ENCODE results near the gene P3H2. TPM values are rescaled to one million over a fixed set of nuclear protein-coding genes. Genes with fewer than 3 reads are reported as not detected.

The P3H2 gene
- total RNA-seq, 1 donor, result 0.84 TPM

GRCh38 chr3:190012314-190012782 lies 108.3 kb downstream of the P3H2 start:
- Histone ChIP-seq H3K27me3 (ENCODE audit: insufficient read depth, low read length) (no peaks in the 10 kb centered on the region), H3K4me1 (ENCODE audit: insufficient read depth, low read length) (no peaks in the 10 kb centered on the region), H3K4me3 (ENCODE audit: low read length) (no peak overlapping the region), H3K9me3 (ENCODE audit: low read depth, low read length) (no peaks in the 10 kb centered on the region)

- H3K4me1 ChIP-seq (ENCODE audit: insufficient read depth, low read length), result no peaks in the 10 kb centered on the region
- H3K4me3 ChIP-seq (ENCODE audit: low read length), result no peak overlapping the region
- no peaks in the 10 kb centered on the region for H3K9me3 ChIP-seq (ENCODE audit: low read depth, low read length)
- H3K27me3 ChIP-seq (ENCODE audit: insufficient read depth, low read length), result no peaks in the 10 kb centered on the region
Observed at GRCh38 chr3:190010486-190010885, 110.2 kb downstream of the P3H2 start.

GRCh38 chr3:190009614-190010013 lies 111.1 kb downstream of the P3H2 start:
- H3K27me3 ChIP-seq (ENCODE audit: insufficient read depth, low read length), result no peaks in the 10 kb centered on the region
- H3K9me3 ChIP-seq (ENCODE audit: low read depth, low read length), result no peaks in the 10 kb centered on the region
- no peaks in the 10 kb centered on the region for H3K4me1 ChIP-seq (ENCODE audit: insufficient read depth, low read length)
- no peak overlapping the region for H3K4me3 ChIP-seq (ENCODE audit: low read length)

GRCh38 chr3:190008432-190008831 lies 112.3 kb downstream of the P3H2 start:
- no peak overlapping the region for H3K4me3 ChIP-seq (ENCODE audit: low read length)
- H3K9me3 ChIP-seq (ENCODE audit: low read depth, low read length), result no peaks in the 10 kb centered on the region
- H3K4me1 ChIP-seq (ENCODE audit: insufficient read depth, low read length), result no peaks in the 10 kb centered on the region
- no peaks in the 10 kb centered on the region for H3K27me3 ChIP-seq (ENCODE audit: insufficient read depth, low read length)

GRCh38 chr3:190005343-190006113 lies 115.2 kb downstream of the P3H2 start:
- no peak overlapping the region for H3K4me3 ChIP-seq (ENCODE audit: low read length)
- no peaks in the 10 kb centered on the region for H3K9me3 ChIP-seq (ENCODE audit: low read depth, low read length)
- H3K27me3 ChIP-seq (ENCODE audit: insufficient read depth, low read length), result no peaks in the 10 kb centered on the region
- no peaks in the 10 kb centered on the region for H3K4me1 ChIP-seq (ENCODE audit: insufficient read depth, low read length)

- no peaks in the 10 kb centered on the region for H3K9me3 ChIP-seq (ENCODE audit: low read depth, low read length)
- H3K4me3 ChIP-seq (ENCODE audit: low read length), result no peak overlapping the region
- no peaks in the 10 kb centered on the region for H3K4me1 ChIP-seq (ENCODE audit: insufficient read depth, low read length)
- H3K27me3 ChIP-seq (ENCODE audit: insufficient read depth, low read length), result no peaks in the 10 kb centered on the region
Observed at GRCh38 chr3:190004656-190005055, 116.0 kb downstream of the P3H2 start.

- Histone ChIP-seq H3K4me3 (ENCODE audit: low read length) (no peak overlapping the region), H3K4me1 (ENCODE audit: insufficient read depth, low read length) (no peaks in the 10 kb centered on the region), H3K9me3 (ENCODE audit: low read depth, low read length) (no peaks in the 10 kb centered on the region), H3K27me3 (ENCODE audit: insufficient read depth, low read length) (no peaks in the 10 kb centered on the region)
Observed at GRCh38 chr3:190003681-190004123, 117.0 kb downstream of the P3H2 start.

GRCh38 chr3:190003068-190003467 lies 117.6 kb downstream of the P3H2 start:
- Histone ChIP-seq H3K27me3 (ENCODE audit: insufficient read depth, low read length) (no peaks in the 10 kb centered on the region), H3K4me1 (ENCODE audit: insufficient read depth, low read length) (no peaks in the 10 kb centered on the region), H3K4me3 (ENCODE audit: low read length) (no peak overlapping the region)

GRCh38 chr3:190001426-190001825 lies 119.3 kb downstream of the P3H2 start:
- Histone ChIP-seq H3K4me1 (ENCODE audit: insufficient read depth, low read length) (no peaks in the 10 kb centered on the region), H3K9me3 (ENCODE audit: low read depth, low read length) (no peaks in the 10 kb centered on the region), H3K4me3 (ENCODE audit: low read length) (no peak overlapping the region), H3K27me3 (ENCODE audit: insufficient read depth, low read length) (no peaks in the 10 kb centered on the region)

More at GRCh38 chr3:190003068-190003467, 117.6 kb downstream of the P3H2 start:
- H3K9me3 ChIP-seq (ENCODE audit: low read depth, low read length), result no peaks in the 10 kb centered on the region

GRCh38 chr3:190000861-190001196 lies 119.9 kb downstream of the P3H2 start:
- Histone ChIP-seq H3K4me1 (ENCODE audit: insufficient read depth, low read length) (no peaks in the 10 kb centered on the region), H3K9me3 (ENCODE audit: low read depth, low read length) (no peaks in the 10 kb centered on the region), H3K27me3 (ENCODE audit: insufficient read depth, low read length) (no peaks in the 10 kb centered on the region), H3K4me3 (ENCODE audit: low read length) (no peak overlapping the region)

- H3K4me1 ChIP-seq (ENCODE audit: insufficient read depth, low read length), result no peaks in the 10 kb centered on the region
- H3K9me3 ChIP-seq (ENCODE audit: low read depth, low read length), result no peaks in the 10 kb centered on the region
- no peak overlapping the region for H3K4me3 ChIP-seq (ENCODE audit: low read length)
- no peaks in the 10 kb centered on the region for H3K27me3 ChIP-seq (ENCODE audit: insufficient read depth, low read length)
Observed at GRCh38 chr3:190000187-190000860, 120.4 kb downstream of the P3H2 start.

GRCh38 chr3:189999718-190000117 lies 121.0 kb downstream of the P3H2 start:
- no peak overlapping the region for H3K4me3 ChIP-seq (ENCODE audit: low read length)
- no peaks in the 10 kb centered on the region for H3K9me3 ChIP-seq (ENCODE audit: low read depth, low read length)
- no peaks in the 10 kb centered on the region for H3K4me1 ChIP-seq (ENCODE audit: insufficient read depth, low read length)
- H3K27me3 ChIP-seq (ENCODE audit: insufficient read depth, low read length), result no peaks in the 10 kb centered on the region

GRCh38 chr3:189995129-189995528 lies 125.6 kb downstream of the P3H2 start:
- H3K4me3 ChIP-seq (ENCODE audit: low read length), result no peak overlapping the region
- H3K4me1 ChIP-seq (ENCODE audit: insufficient read depth, low read length), result no peaks in the 10 kb centered on the region
- peaks cover 4% of the 10 kb centered on the region for H3K27me3 ChIP-seq (ENCODE audit: insufficient read depth, low read length)
- no peaks in the 10 kb centered on the region for H3K9me3 ChIP-seq (ENCODE audit: low read depth, low read length)

GRCh38 chr3:189990826-189991225 lies 129.9 kb downstream of the P3H2 start:
- Histone ChIP-seq H3K27me3 (ENCODE audit: insufficient read depth, low read length) (peaks cover 4% of the 10 kb centered on the region), H3K4me1 (ENCODE audit: insufficient read depth, low read length) (no peaks in the 10 kb centered on the region), H3K9me3 (ENCODE audit: low read depth, low read length) (no peaks in the 10 kb centered on the region), H3K4me3 (ENCODE audit: low read length) (no peak overlapping the region)

- Histone ChIP-seq H3K9me3 (ENCODE audit: low read depth, low read length) (no peaks in the 10 kb centered on the region), H3K4me3 (ENCODE audit: low read length) (no peak overlapping the region), H3K27me3 (ENCODE audit: insufficient read depth, low read length) (peaks cover 4% of the 10 kb centered on the region)
Observed at GRCh38 chr3:189988854-189989253, 131.8 kb downstream of the P3H2 start.

GRCh38 chr3:189988322-189988721 lies 132.4 kb downstream of the P3H2 start:
- no peaks in the 10 kb centered on the region for H3K4me1 ChIP-seq (ENCODE audit: insufficient read depth, low read length)
- no peaks in the 10 kb centered on the region for H3K9me3 ChIP-seq (ENCODE audit: low read depth, low read length)
- no peak overlapping the region for H3K4me3 ChIP-seq (ENCODE audit: low read length)
- peaks cover 4% of the 10 kb centered on the region for H3K27me3 ChIP-seq (ENCODE audit: insufficient read depth, low read length)

More at GRCh38 chr3:189988854-189989253, 131.8 kb downstream of the P3H2 start:
- H3K4me1 ChIP-seq (ENCODE audit: insufficient read depth, low read length), result no peaks in the 10 kb centered on the region
